B cell (primary cell): Measurements from ENCODE around the gene GOLGA8A. TPM values are rescaled to one million over a fixed set of nuclear protein-coding genes. Genes with fewer than 3 reads are reported as not detected.

Experiments used
- ATAC-seq: fragments of 200-7000 bp; cut with Tn5 transposase; one replicate; pipeline ENCODE4 v1.10.0; 2021; ENCODE audit warnings: low read depth, mild to moderate bottlenecking, moderate number of reproducible peaks, moderate library complexity
- CTCF ChIA-PET: fragments of 350-600 bp; sonication (Branson Sonifier 250); formaldehyde crosslinking; loops from one replicate; lab custom pipeline; 2021; ENCODE audit warnings: antibody characterized with exemption, inconsistent platforms; lab: Charles Lee
- POLR2A ChIA-PET: fragments of 350-600 bp; sonication (Branson Sonifier 250); formaldehyde crosslinking; loops from one replicate; lab custom pipeline; 2021; ENCODE audit warnings: antibody characterized with exemption; lab: Charles Lee
- DNase-seq: peaks from one replicate; pipeline ENCODE4 v3.0.0; 2013
- H2AFZ ChIP-seq: 2 replicates; pipeline ENCODE4 v1.6.1; 2012; ENCODE audit warnings: mild to moderate bottlenecking, low read depth, low read length; ENCODE audit not compliant: insufficient read depth, poor library complexity, severe bottlenecking
- H3K27ac ChIP-seq, 2 donors: 1 replicate in 1 of 2; 2 replicates in 1 of 2; pipeline ENCODE4 v1.5.1; 2012 to 2013; ENCODE audit warnings: low read length in 2 of 2, mild to moderate bottlenecking in 2 of 2, moderate library complexity in 1 of 2
- H3K27me3 ChIP-seq, 4 experiments: fragments of 200-600 bp in 1 of 4; sonication (generic) in 1 of 4; replicated peaks in 1 of 4; 1 replicate in 2 of 4; 2 replicates in 2 of 4; pipeline versions ENCODE4 v1.6.1 to v1.7.0; 2013 to 2016; ENCODE audit warnings: low read length in 3 of 4, mild to moderate bottlenecking in 2 of 4, mixed read lengths in 1 of 4, moderate library complexity in 1 of 4; ENCODE audit not compliant: insufficient read depth in 4 of 4, control insufficient read depth in 3 of 4; ENCODE audit errors: control extremely low read depth in 1 of 4
- H3K36me3 ChIP-seq, 2 experiments: replicated peaks in 1 of 2; 1 replicate in 1 of 2; 2 replicates in 1 of 2; pipeline versions ENCODE4 v1.6.1 to v1.7.1; 2013; ENCODE audit warnings: low read length in 1 of 2; ENCODE audit not compliant: insufficient read depth in 2 of 2, control insufficient read depth in 1 of 2; ENCODE audit errors: control extremely low read depth in 1 of 2, extremely low read depth in 1 of 2
- H3K4me1 ChIP-seq, 2 donors: fragments of 200-600 bp in 1 of 2; sonication (generic) in 1 of 2; 1 replicate in 1 of 2; 2 replicates in 1 of 2; pipeline versions ENCODE4 v1.5.1 to v1.6.1; 2013 to 2017; ENCODE audit warnings: low read length in 2 of 2; ENCODE audit not compliant: control insufficient read depth in 2 of 2, insufficient read depth in 2 of 2
- H3K4me2 ChIP-seq: replicated peaks from 2 replicates; pipeline ENCODE3; 2012; ENCODE audit warnings: mild to moderate bottlenecking, low read depth, low read length; ENCODE audit not compliant: poor library complexity, severe bottlenecking
- H3K4me3 ChIP-seq, 5 experiments: fragments of 200-600 bp in 1 of 5; sonication (generic) in 1 of 5; 1 replicate in 3 of 5; 2 replicates in 2 of 5; pipeline versions ENCODE4 v1.5.1 to v1.7.0; 2011 to 2016; ENCODE audit warnings: low read length in 4 of 5, mild to moderate bottlenecking in 4 of 5, low read depth in 2 of 5, control low read depth in 1 of 5, moderate library complexity in 1 of 5; ENCODE audit not compliant: insufficient read depth in 1 of 5; ENCODE audit errors: control extremely low read depth in 1 of 5, extremely low read depth in 1 of 5
- H3K79me2 ChIP-seq: fragments of 200-600 bp; sonication (generic); one replicate; pipeline ENCODE4 v1.6.0; 2016; ENCODE audit warnings: low read length; ENCODE audit not compliant: control insufficient read depth, insufficient read depth
- H3K9ac ChIP-seq: fragments of 200-600 bp; sonication (generic); 2 replicates; pipeline ENCODE4 v1.6.1; 2017; ENCODE audit warnings: mild to moderate bottlenecking, low read length, moderate library complexity
- H3K9me3 ChIP-seq, 3 donors: one replicate each; pipeline versions ENCODE4 v1.6.1 to v1.7.1; 2013; ENCODE audit warnings: low read length in 2 of 3; ENCODE audit not compliant: control insufficient read depth in 2 of 3, insufficient read depth in 1 of 3; ENCODE audit errors: control extremely low read depth in 1 of 3
- H4K20me1 ChIP-seq: 2 replicates; pipeline ENCODE4 v1.6.0; 2012; ENCODE audit warnings: mild to moderate bottlenecking, low read length; ENCODE audit not compliant: insufficient read depth, control insufficient read depth, poor library complexity, severe bottlenecking
- H3K27ac Mint-ChIP-seq: one replicate; pipeline ENCODE4 v1.8.0; 2021; ENCODE audit warnings: mixed read lengths
- H3K27me3 Mint-ChIP-seq: one replicate; pipeline ENCODE4 v1.8.0; 2021; ENCODE audit warnings: mixed read lengths
- H3K4me1 Mint-ChIP-seq: one replicate; pipeline ENCODE4 v1.8.0; 2021; ENCODE audit warnings: mixed read lengths
- H3K4me3 Mint-ChIP-seq: one replicate; pipeline ENCODE4 v1.8.0; 2021; ENCODE audit warnings: mixed read lengths
- H3K9me3 Mint-ChIP-seq: one replicate; pipeline ENCODE4 v1.8.0; 2022; ENCODE audit warnings: mixed read lengths; ENCODE audit not compliant: insufficient read depth
- CTCF ChIP-seq: fragments of 200-600 bp; IDR thresholded peaks from one replicate; pipeline ENCODE4 v1.8.0; 2022; ENCODE audit warnings: antibody characterized with exemption, mild to moderate bottlenecking
- EZH2 ChIP-seq: IDR thresholded peaks from 2 replicates; pipeline ENCODE4 v1.6.1; 2012; ENCODE audit warnings: borderline replicate concordance, low read depth, mild to moderate bottlenecking, moderate library complexity, low read length; ENCODE audit not compliant: insufficient read depth, poor library complexity, severe bottlenecking
- WGBS: methylation state at CpG from one replicate; pipeline ENCODE4 v1.1.5; 2013; ENCODE audit warnings: missing lambda C conversion rate; ENCODE audit not compliant: insufficient coverage; 5-methylcytosine and 5-hydroxymethylcytosine counted together
- intact Hi-C: fragments of 100-400 bp; cut with micrococcal nuclease; formaldehyde crosslinking; loops from one replicate; pipeline ENCODE4 v1.10.0; 2022
- polyA plus RNA-seq: library from polyadenylated mRNA; depleted of rRNA; stranded (reverse); fragments of >200 nt; gene quantifications from 2 replicates; pipeline ENCODE4 v1.2.3, GENCODE V29; 2012
- total RNA-seq, 2 donors: library from RNA; stranded (reverse); fragments of 120-200 nt in 1 of 2; gene quantifications; 1 replicate in 1 of 2; 2 replicates in 1 of 2; pipeline versions ENCODE4 v1.2.3 to v1.2.4, GENCODE V29; 2013 to 2022

The GOLGA8A gene
- total and polyA plus RNA-seq, 2 donors (not counting 1 experiment from before 2014, with no cell fraction given), result 114 to 248 TPM

GRCh38 chr15:34481370-34481769 is 43.8 kb upstream of the GOLGA8A start:
- Histone ChIP-seq H3K9me3 (no peaks in the 10 kb centered on the region), H3K4me1 (no peaks in the 10 kb centered on the region), H3K79me2 (no peaks in the 10 kb centered on the region), H3K27ac (no peak overlapping the region), H3K4me2 (no peak overlapping the region), H3K9ac (no peak overlapping the region), H3K27me3 (peaks cover 0 to 8% (median 0%) of the 10 kb centered on the region in 4 experiments), H4K20me1 (no peaks in the 10 kb centered on the region), H3K36me3 (no peaks in the 10 kb centered on the region), H3K4me3 (no peak overlapping the region), H2AFZ (no peak overlapping the region)
- ATAC-seq, result no peak
- Mint-ChIP-seq H3K4me3 (no peak overlapping the region), H3K4me1 (no peaks in the 10 kb centered on the region), H3K9me3 (no peaks in the 10 kb centered on the region), H3K27ac (no peak overlapping the region), H3K27me3 (peaks cover 33% of the 10 kb centered on the region)
- TF ChIP-seq EZH2 (no peak), CTCF (no peak)
- no CpG with 5 or more reads among the region's 3 CpGs for WGBS
- ChIA-PET CTCF (no interaction called here), POLR2A (no interaction called here)
- DNase-seq, result no peak
- intact Hi-C loops, result no loop called here

- H3K4me3 Mint-ChIP-seq, result no peak overlapping the region
- H3K36me3 ChIP-seq, result no peaks in the 10 kb centered on the region
- peaks cover 25% of the 10 kb centered on the region for H3K27me3 Mint-ChIP-seq
- no peak overlapping the region for H3K4me3 ChIP-seq
- intact Hi-C loops, result no loop called here
- no peaks in the 10 kb centered on the region for H3K79me2 ChIP-seq
- no peak overlapping the region for H3K27ac ChIP-seq
- ATAC-seq (no peak), DNase-seq (no peak)
- H3K4me1 ChIP-seq, result no peaks in the 10 kb centered on the region
- no peaks in the 10 kb centered on the region for H4K20me1 ChIP-seq
- POLR2A ChIA-PET, result no interaction called here
- CTCF ChIA-PET, result no interaction called here
- peaks cover 0 to 8% (median 0%) of the 10 kb centered on the region in 4 experiments for H3K27me3 ChIP-seq
- TF ChIP-seq CTCF (no peak), EZH2 (no peak)
- no CpG with 5 or more reads among the region's 1 CpG for WGBS
- no peak overlapping the region for H2AFZ ChIP-seq
- H3K27ac Mint-ChIP-seq, result no peak overlapping the region
- H3K4me1 Mint-ChIP-seq, result no peaks in the 10 kb centered on the region
- no peak overlapping the region for H3K4me2 ChIP-seq
- H3K9me3 Mint-ChIP-seq, result no peaks in the 10 kb centered on the region
- H3K9me3 ChIP-seq, result no peaks in the 10 kb centered on the region
- H3K9ac ChIP-seq, result no peak overlapping the region
Observed at GRCh38 chr15:34473840-34474239, 36.2 kb upstream of the GOLGA8A start.
